Transverse colon (tissue), 4 donors: ENCODE measurements around the gene MROH2A.

Experiments used
- POLR2AphosphoS5 ChIP-seq, 3 donors: sonication (generic); formaldehyde crosslinking; IDR thresholded peaks; one replicate each; pipeline ENCODE4 v1.6.1; 2016; ENCODE audit warnings: antibody characterized with exemption in 3 of 3
- TF ChIP-seq, protein P1 (sequence below), 5 experiments: fragments of 200-600 bp in 3 of 5; fragments of 450-650 bp in 2 of 5; sonication (generic) in 3 of 5; IDR thresholded peaks; 1 replicate in 2 of 5; 2 replicates in 3 of 5; pipeline ENCODE4 v1.5.1; 2016 to 2017; ENCODE audit warnings: antibody characterized with exemption in 5 of 5, inconsistent platforms in 3 of 5, mild to moderate bottlenecking in 2 of 5, moderate library complexity in 1 of 5

DNA sequence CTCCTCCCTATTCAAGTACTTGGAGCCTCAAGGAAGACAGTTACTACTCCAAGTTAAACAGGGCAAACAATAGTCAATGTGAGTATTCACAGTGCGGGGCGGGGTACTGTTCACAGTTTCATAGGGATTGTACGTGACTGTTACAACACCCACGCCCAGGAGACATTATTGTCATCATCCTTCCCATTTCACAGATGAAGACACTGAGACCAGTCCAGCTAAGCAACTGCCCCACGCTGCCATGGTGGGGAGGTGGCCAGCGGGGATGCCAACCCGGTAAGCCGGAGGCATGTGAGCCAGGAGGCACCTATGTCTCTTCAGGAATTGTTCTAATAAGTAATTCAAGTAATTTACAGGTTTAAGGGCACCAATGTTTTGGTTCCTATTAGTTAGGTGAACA is 75.2 kb downstream of the MROH2A start:
- TF ChIP-seq, protein P1, sequence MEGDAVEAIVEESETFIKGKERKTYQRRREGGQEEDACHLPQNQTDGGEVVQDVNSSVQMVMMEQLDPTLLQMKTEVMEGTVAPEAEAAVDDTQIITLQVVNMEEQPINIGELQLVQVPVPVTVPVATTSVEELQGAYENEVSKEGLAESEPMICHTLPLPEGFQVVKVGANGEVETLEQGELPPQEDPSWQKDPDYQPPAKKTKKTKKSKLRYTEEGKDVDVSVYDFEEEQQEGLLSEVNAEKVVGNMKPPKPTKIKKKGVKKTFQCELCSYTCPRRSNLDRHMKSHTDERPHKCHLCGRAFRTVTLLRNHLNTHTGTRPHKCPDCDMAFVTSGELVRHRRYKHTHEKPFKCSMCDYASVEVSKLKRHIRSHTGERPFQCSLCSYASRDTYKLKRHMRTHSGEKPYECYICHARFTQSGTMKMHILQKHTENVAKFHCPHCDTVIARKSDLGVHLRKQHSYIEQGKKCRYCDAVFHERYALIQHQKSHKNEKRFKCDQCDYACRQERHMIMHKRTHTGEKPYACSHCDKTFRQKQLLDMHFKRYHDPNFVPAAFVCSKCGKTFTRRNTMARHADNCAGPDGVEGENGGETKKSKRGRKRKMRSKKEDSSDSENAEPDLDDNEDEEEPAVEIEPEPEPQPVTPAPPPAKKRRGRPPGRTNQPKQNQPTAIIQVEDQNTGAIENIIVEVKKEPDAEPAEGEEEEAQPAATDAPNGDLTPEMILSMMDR (IDR thresholded peaks at IDR 0.05), result no peak
- TF ChIP-seq POLR2AphosphoS5 (IDR thresholded peaks at IDR 0.05), result no peak
